MM.1S (cell line): ENCODE results near the gene CD48.

Experiments
- DNase-seq: peaks from one replicate; pipeline ENCODE4 v3.0.0-alpha.2; 2015
- H2AFZ ChIP-seq: fragments of 300-600 bp; sonication (generic); 2 replicates; pipeline ENCODE4 v1.6.0; 2016; ENCODE audit warnings: antibody characterized with exemption, low read length
- H3F3A ChIP-seq: fragments of 300-600 bp; sonication (generic); 2 replicates; pipeline ENCODE4 v1.6.1; 2016; ENCODE audit warnings: mild to moderate bottlenecking, antibody characterized with exemption, low read length, moderate library complexity, mixed read lengths; ENCODE audit not compliant: insufficient read depth
- H3K27ac ChIP-seq: fragments of 300-600 bp; sonication (generic); 2 replicates; pipeline ENCODE4 v1.5.1; 2016; ENCODE audit warnings: mild to moderate bottlenecking, low read length
- H3K27me3 ChIP-seq: fragments of 300-600 bp; sonication (generic); replicated peaks from 2 replicates; pipeline ENCODE4 v1.6.0; 2016; ENCODE audit warnings: low read length; ENCODE audit not compliant: insufficient read depth
- H3K36me3 ChIP-seq: fragments of 300-600 bp; sonication (generic); replicated peaks from 2 replicates; pipeline ENCODE4 v1.6.1; 2016; ENCODE audit warnings: mild to moderate bottlenecking, low read length, mixed read lengths; ENCODE audit not compliant: insufficient read depth
- H3K4me1 ChIP-seq: fragments of 300-600 bp; sonication (generic); 2 replicates; pipeline ENCODE4 v1.6.1; 2016; ENCODE audit warnings: low read length, mixed read lengths
- H3K4me2 ChIP-seq: fragments of 300-600 bp; sonication (generic); 2 replicates; pipeline ENCODE4 v1.6.0; 2016; ENCODE audit warnings: low read depth, low read length
- H3K4me3 ChIP-seq: fragments of 300-600 bp; sonication (generic); 2 replicates; pipeline ENCODE4 v1.5.1; 2016; ENCODE audit warnings: low read length, mixed read lengths
- H3K79me2 ChIP-seq: fragments of 300-600 bp; sonication (generic); 2 replicates; pipeline ENCODE4 v1.6.1; 2016; ENCODE audit warnings: mixed run types, low read length, mixed read lengths
- H3K9ac ChIP-seq: fragments of 300-600 bp; sonication (generic); 2 replicates; pipeline ENCODE4 v1.6.1; 2016; ENCODE audit warnings: low read length, mixed read lengths
- H3K9me2 ChIP-seq: fragments of 300-600 bp; sonication (generic); replicated peaks from 2 replicates; pipeline ENCODE4 v1.6.1; 2016; ENCODE audit warnings: mild to moderate bottlenecking, low read length, mixed read lengths; ENCODE audit not compliant: insufficient read depth
- H3K9me3 ChIP-seq: fragments of 300-600 bp; sonication (generic); replicated peaks from 2 replicates; pipeline ENCODE4 v1.6.1; 2016; ENCODE audit warnings: mild to moderate bottlenecking, low read length, mixed read lengths; ENCODE audit not compliant: insufficient read depth
- H4K20me1 ChIP-seq: fragments of 300-600 bp; sonication (generic); 2 replicates; pipeline ENCODE4 v1.6.1; 2016; ENCODE audit warnings: mild to moderate bottlenecking, low read length, moderate library complexity, mixed read lengths; ENCODE audit not compliant: insufficient read depth
- EZH2 ChIP-seq: fragments of 300-600 bp; sonication (generic); optimal IDR thresholded peaks from 2 replicates; pipeline ENCODE3; 2017; ENCODE audit warnings: low read depth, mild to moderate bottlenecking, antibody characterized with exemption, low read length, mixed read lengths
- EZH2phosphoT487 ChIP-seq: fragments of 300-600 bp; sonication (generic); IDR thresholded peaks from 2 replicates; pipeline ENCODE4 v1.6.1; 2018; ENCODE audit warnings: antibody characterized with exemption, low read length
- TF ChIP-seq, protein P1 (sequence below): fragments of 300-600 bp; sonication (generic); IDR thresholded peaks from 2 replicates; pipeline ENCODE4 v1.5.1; 2016; ENCODE audit warnings: antibody characterized with exemption, low read length, mixed read lengths

Gene CD48

DNA sequence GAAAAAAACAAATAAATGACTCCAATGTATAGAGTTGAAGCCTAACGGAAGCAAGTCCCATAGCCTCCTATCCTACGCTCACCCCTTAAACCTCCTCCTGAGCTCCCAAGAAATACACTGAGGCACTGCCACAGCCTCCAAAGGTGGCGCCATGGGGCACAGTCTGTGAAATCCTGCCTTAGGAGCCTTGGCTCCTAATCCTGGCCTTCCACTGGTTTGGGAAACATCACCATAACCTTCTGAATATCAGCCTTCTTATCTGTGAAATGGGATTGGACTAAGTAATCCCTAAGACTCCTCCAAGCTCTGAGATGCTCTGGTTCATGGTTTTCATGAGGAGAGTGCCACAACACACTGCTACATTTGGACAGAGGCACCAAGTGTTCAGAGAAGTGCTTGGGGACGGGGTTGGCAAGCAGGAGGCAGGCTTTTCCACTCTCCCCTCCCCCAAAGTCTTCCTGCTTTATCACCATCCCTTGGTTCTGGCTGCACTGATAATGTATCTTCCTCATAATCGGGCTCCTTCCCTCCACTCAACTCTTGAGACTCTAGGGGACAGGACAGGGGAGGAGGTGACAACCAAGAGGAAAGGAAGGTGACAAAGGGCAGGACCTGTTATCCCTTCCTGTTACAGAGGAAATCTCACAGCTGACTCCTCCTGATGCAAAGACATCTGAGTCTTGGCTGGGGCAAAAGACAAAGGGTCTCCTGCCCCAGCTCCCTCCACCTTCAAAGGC is 30.2 kb upstream of the CD48 start:
- H3K4me3 ChIP-seq: peak overlapping the region; percentile 81
- peaks cover 89% of the 10 kb centered on the region for H3K79me2 ChIP-seq
- peaks cover 61% of the 10 kb centered on the region for H3F3A ChIP-seq
- H3K36me3 ChIP-seq: no peaks in the 10 kb centered on the region
- H2AFZ ChIP-seq: no peak overlapping the region
- no peak for DNase-seq
- peaks cover 10% of the 10 kb centered on the region; the same call in 1 of the 2 replicates for H4K20me1 ChIP-seq
- H3K27ac ChIP-seq: peak overlapping the region; percentile 88
- peaks cover 55% of the 10 kb centered on the region for H3K4me1 ChIP-seq
- no peaks in the 10 kb centered on the region for H3K9me2 ChIP-seq
- peak overlapping the region; percentile 86 for H3K9ac ChIP-seq
- no peaks in the 10 kb centered on the region for H3K9me3 ChIP-seq
- peak overlapping the region; percentile 92 for H3K4me2 ChIP-seq
- no peaks in the 10 kb centered on the region for H3K27me3 ChIP-seq
- TF ChIP-seq EZH2phosphoT487 (no peak), EZH2 (no peak)
- TF ChIP-seq, protein P1, sequence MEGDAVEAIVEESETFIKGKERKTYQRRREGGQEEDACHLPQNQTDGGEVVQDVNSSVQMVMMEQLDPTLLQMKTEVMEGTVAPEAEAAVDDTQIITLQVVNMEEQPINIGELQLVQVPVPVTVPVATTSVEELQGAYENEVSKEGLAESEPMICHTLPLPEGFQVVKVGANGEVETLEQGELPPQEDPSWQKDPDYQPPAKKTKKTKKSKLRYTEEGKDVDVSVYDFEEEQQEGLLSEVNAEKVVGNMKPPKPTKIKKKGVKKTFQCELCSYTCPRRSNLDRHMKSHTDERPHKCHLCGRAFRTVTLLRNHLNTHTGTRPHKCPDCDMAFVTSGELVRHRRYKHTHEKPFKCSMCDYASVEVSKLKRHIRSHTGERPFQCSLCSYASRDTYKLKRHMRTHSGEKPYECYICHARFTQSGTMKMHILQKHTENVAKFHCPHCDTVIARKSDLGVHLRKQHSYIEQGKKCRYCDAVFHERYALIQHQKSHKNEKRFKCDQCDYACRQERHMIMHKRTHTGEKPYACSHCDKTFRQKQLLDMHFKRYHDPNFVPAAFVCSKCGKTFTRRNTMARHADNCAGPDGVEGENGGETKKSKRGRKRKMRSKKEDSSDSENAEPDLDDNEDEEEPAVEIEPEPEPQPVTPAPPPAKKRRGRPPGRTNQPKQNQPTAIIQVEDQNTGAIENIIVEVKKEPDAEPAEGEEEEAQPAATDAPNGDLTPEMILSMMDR: peak; percentile 45

DNA sequence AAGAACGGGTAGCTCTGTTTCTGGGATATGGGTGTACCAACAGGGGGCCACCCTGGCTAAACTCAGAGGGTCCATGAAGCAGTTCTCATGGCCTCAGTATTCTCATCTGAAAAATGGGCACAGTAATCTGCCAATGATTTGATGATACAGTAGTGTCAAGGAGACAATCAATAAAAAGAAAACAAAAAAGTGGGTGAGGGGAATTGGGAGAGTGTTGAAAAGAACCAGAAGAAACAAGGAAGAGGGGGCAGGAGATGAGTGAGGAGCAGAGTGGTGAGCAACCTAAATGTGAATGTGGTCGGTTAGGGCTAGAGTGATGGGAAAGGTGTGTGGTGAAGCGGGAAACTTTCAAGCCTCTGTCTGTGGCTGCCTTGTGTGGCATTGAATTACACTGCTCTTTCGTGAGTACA is 29.5 kb upstream of the CD48 start:
- H3K79me2 ChIP-seq: peaks cover 82% of the 10 kb centered on the region
- peaks cover 61% of the 10 kb centered on the region for H3F3A ChIP-seq
- peak overlapping the region; percentile 86 for H3K9ac ChIP-seq
- TF ChIP-seq, protein P1: no peak
- TF ChIP-seq EZH2phosphoT487: no peak
- TF ChIP-seq EZH2: no peak
- H3K4me1 ChIP-seq: peaks cover 55% of the 10 kb centered on the region
- H3K9me3 ChIP-seq: no peaks in the 10 kb centered on the region
- peak overlapping the region; percentile 88 for H3K27ac ChIP-seq
- peaks cover 10% of the 10 kb centered on the region; the same call in 1 of the 2 replicates for H4K20me1 ChIP-seq
- H3K36me3 ChIP-seq: no peaks in the 10 kb centered on the region
- H3K4me2 ChIP-seq: peak overlapping the region; percentile 92
- no peak overlapping the region for H2AFZ ChIP-seq
- peak; percentile 69 for DNase-seq
- H3K4me3 ChIP-seq: peak overlapping the region; percentile 81
- H3K9me2 ChIP-seq: no peaks in the 10 kb centered on the region
- no peaks in the 10 kb centered on the region for H3K27me3 ChIP-seq

DNA sequence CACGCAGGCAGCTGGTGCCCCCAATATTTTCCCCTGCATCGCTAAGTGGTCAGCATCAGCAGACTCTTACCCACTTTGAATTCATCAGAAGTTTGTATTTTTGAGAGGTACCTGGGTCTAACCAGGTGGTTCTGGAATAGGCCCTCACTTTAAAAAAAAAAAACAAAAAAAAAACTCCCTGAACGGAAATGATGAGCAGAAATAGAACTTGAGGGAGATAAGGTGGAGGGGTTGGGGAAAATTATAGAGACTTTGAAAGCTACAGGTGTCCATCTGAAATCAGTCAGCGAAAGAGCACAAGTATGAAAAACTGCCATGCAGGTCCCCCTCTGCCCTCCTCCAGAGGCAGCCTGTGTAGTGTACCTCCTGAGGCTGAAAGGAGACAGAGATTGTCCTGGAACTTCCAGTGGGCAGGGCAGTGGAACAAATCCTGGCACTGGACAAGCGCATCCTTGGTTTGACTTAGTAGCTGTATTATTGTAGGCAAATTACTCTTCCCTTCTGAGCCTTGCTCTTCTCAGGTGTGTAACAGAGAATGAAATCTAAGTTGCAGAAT is 28.6 kb upstream of the CD48 start:
- Histone ChIP-seq H3K4me2 (peak overlapping the region; percentile 92), H3K4me1 (peaks cover 49% of the 10 kb centered on the region), H3K9ac (peak overlapping the region; percentile 86), H4K20me1 (peaks cover 7% of the 10 kb centered on the region; the same call in 1 of the 2 replicates), H3K9me2 (no peaks in the 10 kb centered on the region), H3K79me2 (peaks cover 73% of the 10 kb centered on the region), H3K27ac (peak overlapping the region; percentile 88), H3K27me3 (no peaks in the 10 kb centered on the region), H3K9me3 (no peaks in the 10 kb centered on the region), H3K36me3 (no peaks in the 10 kb centered on the region), H3K4me3 (peak overlapping the region; percentile 81), H3F3A (peaks cover 61% of the 10 kb centered on the region), H2AFZ (no peak overlapping the region)
- TF ChIP-seq EZH2: no peak
- no peak for TF ChIP-seq EZH2phosphoT487
- TF ChIP-seq, protein P1: no peak
- peak; percentile 85 for DNase-seq
